Karpas-422 (cell line): ENCODE measurements around the gene NOX5. TPM values are rescaled to one million over a fixed set of nuclear protein-coding genes. Genes with fewer than 3 reads are reported as not detected.
"Not testable (repeated sequence)": the region's sequence is repeated elsewhere in the genome, so short reads cannot be mapped to it uniquely, and the experiment has no call there.

Source experiments
- DNase-seq: peaks from one replicate; pipeline ENCODE4 v3.0.0-alpha.2; 2015
- H2AFZ ChIP-seq: fragments of 200-600 bp; sonication (generic); 2 replicates; pipeline ENCODE4 v1.6.1; 2014; ENCODE audit warnings: antibody characterized with exemption, low read length, mixed read lengths
- H3K27ac ChIP-seq: fragments of 200-600 bp; sonication (generic); 2 replicates; pipeline ENCODE4 v1.5.1; 2014; ENCODE audit warnings: mild to moderate bottlenecking, low read length, moderate library complexity
- H3K27me3 ChIP-seq: fragments of 200-600 bp; sonication (generic); 2 replicates; pipeline ENCODE4 v1.6.1; 2014; ENCODE audit warnings: low read length, mixed read lengths
- H3K36me3 ChIP-seq: fragments of 200-600 bp; sonication (generic); 2 replicates; pipeline ENCODE4 v1.6.1; 2014; ENCODE audit warnings: low read length, mixed read lengths; ENCODE audit not compliant: insufficient read depth
- H3K4me1 ChIP-seq: fragments of 200-600 bp; sonication (generic); 2 replicates; pipeline ENCODE4 v1.6.1; 2014; ENCODE audit warnings: mild to moderate bottlenecking, low read length, mixed read lengths
- H3K4me2 ChIP-seq: fragments of 200-600 bp; sonication (generic); 2 replicates; pipeline ENCODE4 v1.6.1; 2014; ENCODE audit warnings: low read length, low read depth, mild to moderate bottlenecking; ENCODE audit not compliant: poor library complexity, severe bottlenecking
- H3K4me3 ChIP-seq: fragments of 200-600 bp; sonication (generic); 2 replicates; pipeline ENCODE4 v1.5.1; 2014; ENCODE audit warnings: mild to moderate bottlenecking, antibody characterized with exemption, low read length, mixed read lengths
- H3K79me2 ChIP-seq: fragments of 200-600 bp; sonication (generic); 2 replicates; pipeline ENCODE4 v1.6.1; 2014; ENCODE audit warnings: mild to moderate bottlenecking, low read length, mixed read lengths
- H3K9ac ChIP-seq: fragments of 200-600 bp; sonication (generic); 2 replicates; pipeline ENCODE4 v1.6.0; 2014; ENCODE audit warnings: low read length
- H3K9me2 ChIP-seq: fragments of 200-600 bp; sonication (generic), shearing (Covaris generic); replicated peaks from 2 replicates; pipeline ENCODE4 v1.6.0; 2014; ENCODE audit warnings: mild to moderate bottlenecking, low read length, moderate library complexity; ENCODE audit not compliant: insufficient read depth
- H3K9me3 ChIP-seq: fragments of 300-700, 200-600 bp; sonication (generic); 2 replicates; pipeline ENCODE4 v1.6.1; 2014; ENCODE audit warnings: low read length, mixed read lengths
- H4K20me1 ChIP-seq: fragments of 200-600 bp; sonication (generic); 2 replicates; pipeline ENCODE4 v1.6.1; 2014; ENCODE audit warnings: mild to moderate bottlenecking, antibody characterized with exemption, low read length, low read depth; ENCODE audit not compliant: insufficient read depth
- total RNA-seq: library from RNA; depleted of rRNA; stranded (reverse); fragments of >200 nt; shearing (Covaris generic); gene quantifications from 2 replicates; pipeline ENCODE4 v1.2.3, GENCODE V29; 2014; ENCODE audit warnings: low replicate concordance

Gene NOX5
- total RNA-seq, 1 experiment from 2014 or later, result not detected

GRCh38 chr15:69068157-69068556 lies 53.7 kb downstream of the NOX5 start:
- Histone ChIP-seq H4K20me1 (no peaks in the 10 kb centered on the region), H3K79me2 (no peaks in the 10 kb centered on the region), H3K27ac (no peak overlapping the region), H3K9ac (no peak overlapping the region), H3K9me2 (no peaks in the 10 kb centered on the region), H3K4me1 (no peaks in the 10 kb centered on the region), H3K27me3 (no peaks in the 10 kb centered on the region), H3K4me2 (no peak overlapping the region), H3K4me3 (no peak overlapping the region), H2AFZ (no peak overlapping the region), H3K36me3 (no peaks in the 10 kb centered on the region), H3K9me3 (no peaks in the 10 kb centered on the region)
- no peak for DNase-seq

GRCh38 chr15:69069290-69069689 lies 54.8 kb downstream of the NOX5 start:
- not testable (repeated sequence) for H2AFZ ChIP-seq, H4K20me1 ChIP-seq, H3K79me2 ChIP-seq, H3K9me2 ChIP-seq, H3K9me3 ChIP-seq, H3K4me3 ChIP-seq, H3K27ac ChIP-seq, H3K9ac ChIP-seq, H3K36me3 ChIP-seq, H3K4me2 ChIP-seq, H3K27me3 ChIP-seq, DNase-seq, H3K4me1 ChIP-seq

- no peak overlapping the region for H3K4me3 ChIP-seq
- H3K4me1 ChIP-seq, result no peaks in the 10 kb centered on the region
- DNase-seq, result no peak
- H3K36me3 ChIP-seq, result no peaks in the 10 kb centered on the region
- no peaks in the 10 kb centered on the region for H4K20me1 ChIP-seq
- no peak overlapping the region for H3K27ac ChIP-seq
- H2AFZ ChIP-seq, result no peak overlapping the region
- no peaks in the 10 kb centered on the region for H3K9me2 ChIP-seq
- no peak overlapping the region for H3K4me2 ChIP-seq
- H3K79me2 ChIP-seq, result no peaks in the 10 kb centered on the region
- H3K9ac ChIP-seq, result no peak overlapping the region
- no peaks in the 10 kb centered on the region for H3K27me3 ChIP-seq
- no peaks in the 10 kb centered on the region for H3K9me3 ChIP-seq
These were observed 55.5 kb downstream of the NOX5 start for GRCh38 chr15:69069996-69070395.

- H3K9me2 ChIP-seq, result no peaks in the 10 kb centered on the region
- H3K79me2 ChIP-seq, result no peaks in the 10 kb centered on the region
- H3K27me3 ChIP-seq, result no peaks in the 10 kb centered on the region
- no peak overlapping the region for H3K4me3 ChIP-seq
- H2AFZ ChIP-seq, result no peak overlapping the region
- no peaks in the 10 kb centered on the region for H3K4me1 ChIP-seq
- H3K9me3 ChIP-seq, result no peaks in the 10 kb centered on the region
- no peak overlapping the region for H3K9ac ChIP-seq
- H3K4me2 ChIP-seq, result no peak overlapping the region
- no peak for DNase-seq
- H4K20me1 ChIP-seq, result no peaks in the 10 kb centered on the region
- no peaks in the 10 kb centered on the region for H3K36me3 ChIP-seq
- no peak overlapping the region for H3K27ac ChIP-seq
These were observed 55.9 kb downstream of the NOX5 start for GRCh38 chr15:69070396-69070795.

- H3K27me3 ChIP-seq, result no peaks in the 10 kb centered on the region
- no peak overlapping the region for H3K9ac ChIP-seq
- no peak overlapping the region for H2AFZ ChIP-seq
- no peak overlapping the region for H3K27ac ChIP-seq
- no peaks in the 10 kb centered on the region for H3K79me2 ChIP-seq
- H3K9me3 ChIP-seq, result no peaks in the 10 kb centered on the region
- H4K20me1 ChIP-seq, result no peaks in the 10 kb centered on the region
- DNase-seq, result no peak
- H3K36me3 ChIP-seq, result no peaks in the 10 kb centered on the region
- H3K9me2 ChIP-seq, result no peaks in the 10 kb centered on the region
- H3K4me2 ChIP-seq, result no peak overlapping the region
- H3K4me3 ChIP-seq, result no peak overlapping the region
- no peaks in the 10 kb centered on the region for H3K4me1 ChIP-seq
These were observed 56.8 kb downstream of the NOX5 start for GRCh38 chr15:69071260-69071659.

GRCh38 chr15:69072906-69073305 lies 58.4 kb downstream of the NOX5 start:
- Histone ChIP-seq H4K20me1 (no peaks in the 10 kb centered on the region), H3K4me1 (no peaks in the 10 kb centered on the region), H3K4me3 (no peak overlapping the region), H2AFZ (no peak overlapping the region), H3K9me3 (no peaks in the 10 kb centered on the region), H3K79me2 (no peaks in the 10 kb centered on the region), H3K9ac (no peak overlapping the region), H3K9me2 (no peaks in the 10 kb centered on the region), H3K36me3 (no peaks in the 10 kb centered on the region), H3K4me2 (no peak overlapping the region), H3K27ac (no peak overlapping the region), H3K27me3 (no peaks in the 10 kb centered on the region)
- DNase-seq, result no peak

GRCh38 chr15:69074001-69074842 lies 59.7 kb downstream of the NOX5 start:
- H3K4me3 ChIP-seq, result no peak overlapping the region
- H3K9me3 ChIP-seq, result no peaks in the 10 kb centered on the region
- no peaks in the 10 kb centered on the region for H4K20me1 ChIP-seq
- H3K4me1 ChIP-seq, result no peaks in the 10 kb centered on the region
- no peaks in the 10 kb centered on the region for H3K27me3 ChIP-seq
- DNase-seq, result no peak
- H3K27ac ChIP-seq, result no peak overlapping the region
- no peaks in the 10 kb centered on the region for H3K36me3 ChIP-seq
- no peaks in the 10 kb centered on the region for H3K79me2 ChIP-seq
- no peak overlapping the region for H3K9ac ChIP-seq
- no peak overlapping the region for H3K4me2 ChIP-seq
- no peaks in the 10 kb centered on the region for H3K9me2 ChIP-seq
- H2AFZ ChIP-seq, result no peak overlapping the region

- Histone ChIP-seq H3K36me3 (no peaks in the 10 kb centered on the region), H3K79me2 (no peaks in the 10 kb centered on the region), H3K9ac (no peak overlapping the region), H3K9me2 (no peaks in the 10 kb centered on the region), H3K4me1 (no peaks in the 10 kb centered on the region), H2AFZ (no peak overlapping the region), H3K9me3 (no peaks in the 10 kb centered on the region), H3K27me3 (no peaks in the 10 kb centered on the region), H4K20me1 (no peaks in the 10 kb centered on the region), H3K27ac (no peak overlapping the region), H3K4me2 (no peak overlapping the region), H3K4me3 (no peak overlapping the region)
- no peak for DNase-seq
These were observed 60.3 kb downstream of the NOX5 start for GRCh38 chr15:69074843-69075224.
